D721Med (cell line): ENCODE measurements around the gene DEPDC5.

Experiments used
- DNase-seq: peaks from one replicate; pipeline ENCODE4 v3.0.0; 2011; ENCODE audit warnings: low spot score; ENCODE audit not compliant: insufficient read length
- FAIRE-seq: peaks from 2 replicates; lab custom pipeline; 2011; peaks lifted over from hg19 to GRCh38; lab: Jason Lieb, UNC
- CTCF ChIP-seq: IDR thresholded peaks from 2 replicates; pipeline ENCODE4 v1.5.1; 2012; ENCODE audit warnings: mild to moderate bottlenecking, control low read depth; ENCODE audit not compliant: insufficient read depth; ENCODE audit errors: missing control alignments

Gene DEPDC5

GRCh38 chr22:31948002-31948401, 194.2 kb downstream of the DEPDC5 start:
- no peak for TF ChIP-seq CTCF
- no peak for FAIRE-seq
- DNase-seq, result no peak

- no peak for TF ChIP-seq CTCF
- DNase-seq (no peak), FAIRE-seq (no peak)
Observed at GRCh38 chr22:31950226-31950625, 196.4 kb downstream of the DEPDC5 start.

- TF ChIP-seq CTCF, result no peak
- FAIRE-seq, result no peak
- DNase-seq, result no peak
Observed at GRCh38 chr22:31951194-31952093, 197.6 kb downstream of the DEPDC5 start.

GRCh38 chr22:31952094-31952401, 198.2 kb downstream of the DEPDC5 start:
- no peak for TF ChIP-seq CTCF
- DNase-seq (no peak), FAIRE-seq (no peak)

- FAIRE-seq, result no peak
- TF ChIP-seq CTCF, result no peak
- DNase-seq, result no peak
Observed at GRCh38 chr22:31952472-31952871, 198.7 kb downstream of the DEPDC5 start.

GRCh38 chr22:31953261-31953660, 199.4 kb downstream of the DEPDC5 start:
- no peak for TF ChIP-seq CTCF
- FAIRE-seq (no peak), DNase-seq (no peak)
